Vagina (tissue), 2 donors: ENCODE results near the gene NRARP. TPM values are rescaled to one million over a fixed set of nuclear protein-coding genes. Genes with fewer than 3 reads are reported as not detected.
A peak's percentile ranks its signal among the peaks of the same experiment; 100 is the strongest.

ENCODE experiments used
- DNase-seq, 2 donors: peaks; one replicate each; pipeline ENCODE4 v3.0.0-alpha.2; 2017; ENCODE audit errors: extremely low spot score in 2 of 2
- H3K27ac ChIP-seq: fragments of 200-600 bp; sonication (generic); one replicate; pipeline ENCODE4 v1.5.1; 2019
- H3K27me3 ChIP-seq: fragments of 200-600 bp; sonication (generic); one replicate; pipeline ENCODE4 v1.5.1; 2019
- H3K36me3 ChIP-seq, 2 donors: fragments of 200-600 bp; sonication (generic); one replicate each; pipeline ENCODE4 v1.5.1; 2017 to 2019
- H3K4me1 ChIP-seq: fragments of 200-600 bp; sonication (generic); one replicate; pipeline ENCODE4 v1.5.1; 2019
- H3K4me3 ChIP-seq, 2 donors: fragments of 200-600 bp; sonication (generic); 1 replicate in 1 of 2; 2 replicates in 1 of 2; pipeline ENCODE4 v1.5.1; 2016 to 2019
- H3K9me3 ChIP-seq: fragments of 200-600 bp; sonication (generic); one replicate; pipeline ENCODE4 v1.5.1; 2019
- CTCF ChIP-seq, 3 experiments: fragments of 450-650 bp in 2 of 3; fragments of 200-600 bp in 1 of 3; sonication (generic) in 1 of 3; IDR thresholded peaks; one replicate each; pipeline ENCODE4 v1.5.1; 2017 to 2019; ENCODE audit warnings: antibody characterized with exemption in 3 of 3, mild to moderate bottlenecking in 2 of 3, moderate library complexity in 2 of 3
- POLR2A ChIP-seq, 2 donors: fragments of 450-650 bp; IDR thresholded peaks; one replicate each; pipeline ENCODE4 v1.6.1; 2017; ENCODE audit warnings: antibody characterized with exemption in 2 of 2, mild to moderate bottlenecking in 2 of 2, moderate library complexity in 2 of 2
- POLR2AphosphoS5 ChIP-seq, 2 donors: sonication (generic); formaldehyde crosslinking; IDR thresholded peaks; one replicate each; pipeline ENCODE4 v1.9.0; 2017; ENCODE audit warnings: antibody characterized with exemption in 2 of 2, mild to moderate bottlenecking in 2 of 2, low read depth in 1 of 2; ENCODE audit not compliant: insufficient read depth in 1 of 2
- intact Hi-C: fragments of 100-400 bp; cut with DNase I; formaldehyde crosslinking; loops from one replicate; pipeline ENCODE4 v1.15.1; 2023
- total RNA-seq: library from RNA; depleted of rRNA; stranded (reverse); fragments of >200 nt; gene quantifications from one replicate; pipeline ENCODE4 v1.2.3, GENCODE V29; 2016

NRARP gene
- total RNA-seq, 1 donor from 2014 or later = 29.5 TPM

GRCh38 chr9:137255448-137256114 lies 46.5 kb downstream of the NRARP start:
- intact Hi-C loops = no loop called here
- Histone ChIP-seq H3K27me3 (no peaks in the 10 kb centered on the region), H3K4me3 (peak overlapping the region; percentile 78 to 88), H3K4me1 (peaks cover 27% of the 10 kb centered on the region), H3K36me3 (peaks cover 0 to 19% of the 10 kb centered on the region in 2 donors), H3K9me3 (no peaks in the 10 kb centered on the region), H3K27ac (peak overlapping the region; percentile 52)
- no peak for DNase-seq
- TF ChIP-seq POLR2A (IDR thresholded peaks at IDR 0.05) (peak in 1 of 2 donors; percentile 0), POLR2AphosphoS5 (IDR thresholded peaks at IDR 0.05; ENCODE audit: insufficient read depth in 1 of 2, low read depth in 1 of 2) (no peak), CTCF (IDR thresholded peaks at IDR 0.05) (no peak)

- Histone ChIP-seq H3K36me3 (peaks cover 0 to 19% of the 10 kb centered on the region in 2 donors), H3K4me3 (peak within 1 kb of the TSS; percentile 78 to 88), H3K9me3 (no peaks in the 10 kb centered on the region), H3K27me3 (no peaks in the 10 kb centered on the region), H3K4me1 (peaks cover 27% of the 10 kb centered on the region), H3K27ac (peak within 1 kb of the TSS; percentile 52)
- intact Hi-C loops = no loop called here
- DNase-seq = no peak
- TF ChIP-seq CTCF (IDR thresholded peaks at IDR 0.05) = no peak
- TF ChIP-seq POLR2A (IDR thresholded peaks at IDR 0.05) = peak in 1 of 2 donors; percentile 36
- TF ChIP-seq POLR2AphosphoS5 (IDR thresholded peaks at IDR 0.05; ENCODE audit: insufficient read depth in 1 of 2, low read depth in 1 of 2) = peak in 1 of 2 donors; percentile 82
Observed at GRCh38 chr9:137254624-137255447, 47.2 kb downstream of the NRARP start, which contains the start of gene NELFB. Gene NELFB, plus strand, starts transcription at chr9:137255327.

GRCh38 chr9:137253717-137254623 lies 48.1 kb downstream of the NRARP start:
- H3K9me3 ChIP-seq = no peaks in the 10 kb centered on the region
- H3K27me3 ChIP-seq = no peaks in the 10 kb centered on the region
- H3K36me3 ChIP-seq = peaks cover 0 to 14% of the 10 kb centered on the region in 2 donors
- no peak for DNase-seq
- H3K27ac ChIP-seq = peak overlapping the region; percentile 25
- intact Hi-C loops = no loop called here
- peak overlapping the region; percentile 78 to 88 for H3K4me3 ChIP-seq
- TF ChIP-seq CTCF (IDR thresholded peaks at IDR 0.05) (no peak), POLR2AphosphoS5 (IDR thresholded peaks at IDR 0.05; ENCODE audit: insufficient read depth in 1 of 2, low read depth in 1 of 2) (no peak), POLR2A (IDR thresholded peaks at IDR 0.05) (no peak)
- H3K4me1 ChIP-seq = peaks cover 27% of the 10 kb centered on the region

- no peak for DNase-seq
- Histone ChIP-seq H3K36me3 (peaks cover 0 to 3% of the 10 kb centered on the region in 2 donors), H3K27ac (no peak overlapping the region), H3K27me3 (no peaks in the 10 kb centered on the region), H3K4me3 (no peak overlapping the region), H3K9me3 (no peaks in the 10 kb centered on the region), H3K4me1 (peaks cover 27% of the 10 kb centered on the region)
- TF ChIP-seq POLR2AphosphoS5 (IDR thresholded peaks at IDR 0.05; ENCODE audit: insufficient read depth in 1 of 2, low read depth in 1 of 2) (no peak), CTCF (IDR thresholded peaks at IDR 0.05) (no peak), POLR2A (IDR thresholded peaks at IDR 0.05) (no peak)
- intact Hi-C loops = no loop called here
Observed at GRCh38 chr9:137252555-137253506, 49.2 kb downstream of the NRARP start.
